K562 treated with DMSO at 1 percent for 12 hours (cell line): ENCODE data around the gene TNRC6B. TPM values are rescaled to one million over a fixed set of nuclear protein-coding genes. Genes with fewer than 3 reads are reported as not detected.

Experiments used
- total RNA-seq: library from RNA; unstranded; fragments of 300-600 nt; gene quantifications from 2 replicates; pipeline ENCODE4 v1.2.3, GENCODE V29; 2022; ENCODE audit not compliant: insufficient read depth

Gene TNRC6B, protein sequence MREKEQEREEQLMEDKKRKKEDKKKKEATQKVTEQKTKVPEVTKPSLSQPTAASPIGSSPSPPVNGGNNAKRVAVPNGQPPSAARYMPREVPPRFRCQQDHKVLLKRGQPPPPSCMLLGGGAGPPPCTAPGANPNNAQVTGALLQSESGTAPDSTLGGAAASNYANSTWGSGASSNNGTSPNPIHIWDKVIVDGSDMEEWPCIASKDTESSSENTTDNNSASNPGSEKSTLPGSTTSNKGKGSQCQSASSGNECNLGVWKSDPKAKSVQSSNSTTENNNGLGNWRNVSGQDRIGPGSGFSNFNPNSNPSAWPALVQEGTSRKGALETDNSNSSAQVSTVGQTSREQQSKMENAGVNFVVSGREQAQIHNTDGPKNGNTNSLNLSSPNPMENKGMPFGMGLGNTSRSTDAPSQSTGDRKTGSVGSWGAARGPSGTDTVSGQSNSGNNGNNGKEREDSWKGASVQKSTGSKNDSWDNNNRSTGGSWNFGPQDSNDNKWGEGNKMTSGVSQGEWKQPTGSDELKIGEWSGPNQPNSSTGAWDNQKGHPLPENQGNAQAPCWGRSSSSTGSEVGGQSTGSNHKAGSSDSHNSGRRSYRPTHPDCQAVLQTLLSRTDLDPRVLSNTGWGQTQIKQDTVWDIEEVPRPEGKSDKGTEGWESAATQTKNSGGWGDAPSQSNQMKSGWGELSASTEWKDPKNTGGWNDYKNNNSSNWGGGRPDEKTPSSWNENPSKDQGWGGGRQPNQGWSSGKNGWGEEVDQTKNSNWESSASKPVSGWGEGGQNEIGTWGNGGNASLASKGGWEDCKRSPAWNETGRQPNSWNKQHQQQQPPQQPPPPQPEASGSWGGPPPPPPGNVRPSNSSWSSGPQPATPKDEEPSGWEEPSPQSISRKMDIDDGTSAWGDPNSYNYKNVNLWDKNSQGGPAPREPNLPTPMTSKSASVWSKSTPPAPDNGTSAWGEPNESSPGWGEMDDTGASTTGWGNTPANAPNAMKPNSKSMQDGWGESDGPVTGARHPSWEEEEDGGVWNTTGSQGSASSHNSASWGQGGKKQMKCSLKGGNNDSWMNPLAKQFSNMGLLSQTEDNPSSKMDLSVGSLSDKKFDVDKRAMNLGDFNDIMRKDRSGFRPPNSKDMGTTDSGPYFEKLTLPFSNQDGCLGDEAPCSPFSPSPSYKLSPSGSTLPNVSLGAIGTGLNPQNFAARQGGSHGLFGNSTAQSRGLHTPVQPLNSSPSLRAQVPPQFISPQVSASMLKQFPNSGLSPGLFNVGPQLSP (N-terminal part only)
- total RNA-seq = 0.94 and 4.8 TPM in 2 replicates

DNA sequence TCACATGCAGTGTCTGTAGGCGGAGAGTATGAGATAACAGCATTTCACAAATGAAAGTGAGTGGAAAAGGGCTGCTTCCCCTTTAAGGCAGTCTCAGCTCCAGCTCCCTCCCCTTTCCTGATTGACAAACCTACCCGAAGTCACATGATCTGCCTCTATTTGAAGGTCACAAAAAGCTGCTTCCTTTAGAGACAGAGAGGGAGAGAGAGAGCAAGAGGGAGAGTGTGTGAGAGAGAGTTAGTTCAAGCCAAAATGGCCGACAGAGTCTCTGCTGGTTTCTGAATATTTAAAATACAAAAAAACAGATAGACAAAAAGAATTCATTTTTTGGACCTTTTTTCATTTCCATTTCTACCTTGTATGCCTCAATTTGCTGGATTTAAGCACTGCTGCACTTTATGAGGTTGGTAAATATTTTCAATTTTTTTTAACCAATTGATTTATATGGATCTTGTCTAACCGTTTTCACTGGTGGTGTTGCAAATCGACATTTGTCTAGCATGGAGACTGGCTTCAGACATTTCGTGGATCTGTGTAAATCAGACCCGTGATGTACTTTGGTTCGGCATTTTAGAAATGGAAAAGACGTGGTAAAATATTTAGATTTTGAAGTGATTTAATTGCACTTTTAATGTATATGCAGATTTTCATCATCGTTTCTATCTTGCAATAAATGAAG lies at the start of gene TNRC6B:
Gene TNRC6B, plus strand, starts transcription at position 188 of the 679 bp plus-strand sequence. Its CDS starts 211 bp downstream, at position 399.

DNA sequence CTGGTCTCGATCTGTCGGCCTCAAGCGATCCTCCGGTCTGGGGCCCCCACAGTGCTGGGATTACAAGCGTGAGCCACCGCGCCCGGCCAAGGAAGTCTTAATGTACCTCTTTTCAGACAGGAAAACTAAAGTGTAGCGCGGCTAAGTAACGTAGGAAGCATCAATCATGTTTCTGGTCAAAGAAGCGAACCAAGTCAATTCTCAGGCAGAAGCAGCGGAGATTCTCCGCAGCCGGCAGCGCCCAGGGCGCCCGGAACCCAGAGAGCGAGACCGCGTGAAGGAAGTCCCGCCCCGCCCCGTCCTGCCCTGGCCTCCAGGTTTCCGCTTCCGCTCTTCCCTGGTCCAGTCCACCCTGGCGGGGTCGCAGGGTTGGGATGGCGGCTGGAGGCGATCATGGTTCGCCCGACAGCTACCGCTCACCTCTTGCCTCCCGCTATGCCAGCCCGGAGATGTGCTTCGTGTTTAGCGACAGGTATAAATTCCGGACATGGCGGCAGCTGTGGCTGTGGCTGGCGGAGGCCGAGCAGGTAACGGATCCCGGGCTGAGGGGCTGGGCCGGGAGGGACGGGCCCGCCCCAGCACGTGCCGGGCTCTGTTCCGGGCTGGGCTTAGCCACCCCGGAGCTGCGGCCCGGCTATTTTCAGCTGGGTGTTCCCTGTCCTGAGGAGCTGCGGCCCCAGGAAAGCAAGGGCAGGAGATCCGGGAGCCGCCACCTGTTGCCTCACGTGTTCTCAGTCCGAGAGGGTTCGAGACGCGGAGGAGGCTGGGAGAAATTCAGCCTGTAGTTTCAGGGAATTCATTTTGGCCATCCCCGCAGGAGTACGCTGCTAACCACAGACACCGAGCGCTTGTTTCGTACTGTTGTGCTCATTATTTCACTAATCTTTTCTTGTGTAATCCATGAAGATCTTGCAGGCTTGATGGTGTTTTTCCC lies 168.7 kb downstream of the TNRC6B start, which contains the start of gene ADSL:
Gene ADSL, plus strand, starts transcription at position 316 of the 934 bp plus-strand sequence. Its CDS starts 59 bp downstream, at position 375.

Other genes with a start within 250 kb of the TNRC6B start
- 0.96 and 2.0 TPM in 2 replicates for gene TMA7B, start 217.5 kb upstream of the TNRC6B start, total RNA-seq
- not detected in 2 replicates for gene FAM83F, start 183.0 kb upstream of the TNRC6B start, total RNA-seq
- 76.7 and 93.2 TPM in 2 replicates for gene ADSL, start 168.6 kb downstream of the TNRC6B start, total RNA-seq
- gene SGSM3, start 192.7 kb downstream of the TNRC6B start, total RNA-seq = 54.9 and 56.2 TPM in 2 replicates